HG03521 (cell line): Measurements from ENCODE around the gene GUCA2A.

Source experiments
- ATAC-seq: cut with Tn5 transposase; IDR thresholded peaks from one replicate; pipeline ENCODE4 v1.9.1; 2021; ENCODE audit warnings: mild to moderate bottlenecking, moderate library complexity; ENCODE audit not compliant: unreplicated experiment

The GUCA2A gene

GRCh38 chr1:42177541-42177981, 13.0 kb upstream of the GUCA2A start:
- ATAC-seq = no peak

- no peak for ATAC-seq
Measured at GRCh38 chr1:42176902-42177519, 12.5 kb upstream of the GUCA2A start.

GRCh38 chr1:42175314-42176054, 10.9 kb upstream of the GUCA2A start:
- no peak for ATAC-seq

GRCh38 chr1:42173961-42174735, 9.6 kb upstream of the GUCA2A start:
- ATAC-seq = no peak

GRCh38 chr1:42173155-42173933, 8.8 kb upstream of the GUCA2A start:
- ATAC-seq = no peak

- no peak for ATAC-seq
Measured at GRCh38 chr1:42172381-42173133, 8.0 kb upstream of the GUCA2A start.

- no peak for ATAC-seq
Measured at GRCh38 chr1:42171679-42172266, 7.2 kb upstream of the GUCA2A start.

GRCh38 chr1:42170779-42171621, 6.5 kb upstream of the GUCA2A start:
- no peak for ATAC-seq

GRCh38 chr1:42168763-42169162, 4.2 kb upstream of the GUCA2A start:
- no peak for ATAC-seq

GRCh38 chr1:42168391-42168670, 3.8 kb upstream of the GUCA2A start:
- no peak for ATAC-seq

- no peak for ATAC-seq
Measured at GRCh38 chr1:42167611-42168390, 3.3 kb upstream of the GUCA2A start.

- no peak for ATAC-seq
Measured at GRCh38 chr1:42165511-42166210, 1.1 kb upstream of the GUCA2A start.

- no peak for ATAC-seq
Measured at GRCh38 chr1:42163536-42164503, 725 bp downstream of the GUCA2A start.

- ATAC-seq = no peak
Measured at GRCh38 chr1:42163114-42163513, 1.4 kb downstream of the GUCA2A start.

- ATAC-seq = no peak
Measured at GRCh38 chr1:42162181-42162580, 2.4 kb downstream of the GUCA2A start.

- no peak for ATAC-seq
Measured at GRCh38 chr1:42158189-42158588, 6.4 kb downstream of the GUCA2A start.

GRCh38 chr1:42157667-42158066, 6.9 kb downstream of the GUCA2A start:
- ATAC-seq = no peak
